ENCODE data around the gene COPS7B. TPM values are rescaled to one million over a fixed set of nuclear protein-coding genes. Genes with fewer than 3 reads are reported as not detected.

The COPS7B gene
- total and polyA plus RNA-seq, 9 of the 15 experiments (the other 6 are each of a cell fraction or from before 2014, with no cell fraction given) = 6.0 to 50.7 (median 21.8) TPM

DNA sequence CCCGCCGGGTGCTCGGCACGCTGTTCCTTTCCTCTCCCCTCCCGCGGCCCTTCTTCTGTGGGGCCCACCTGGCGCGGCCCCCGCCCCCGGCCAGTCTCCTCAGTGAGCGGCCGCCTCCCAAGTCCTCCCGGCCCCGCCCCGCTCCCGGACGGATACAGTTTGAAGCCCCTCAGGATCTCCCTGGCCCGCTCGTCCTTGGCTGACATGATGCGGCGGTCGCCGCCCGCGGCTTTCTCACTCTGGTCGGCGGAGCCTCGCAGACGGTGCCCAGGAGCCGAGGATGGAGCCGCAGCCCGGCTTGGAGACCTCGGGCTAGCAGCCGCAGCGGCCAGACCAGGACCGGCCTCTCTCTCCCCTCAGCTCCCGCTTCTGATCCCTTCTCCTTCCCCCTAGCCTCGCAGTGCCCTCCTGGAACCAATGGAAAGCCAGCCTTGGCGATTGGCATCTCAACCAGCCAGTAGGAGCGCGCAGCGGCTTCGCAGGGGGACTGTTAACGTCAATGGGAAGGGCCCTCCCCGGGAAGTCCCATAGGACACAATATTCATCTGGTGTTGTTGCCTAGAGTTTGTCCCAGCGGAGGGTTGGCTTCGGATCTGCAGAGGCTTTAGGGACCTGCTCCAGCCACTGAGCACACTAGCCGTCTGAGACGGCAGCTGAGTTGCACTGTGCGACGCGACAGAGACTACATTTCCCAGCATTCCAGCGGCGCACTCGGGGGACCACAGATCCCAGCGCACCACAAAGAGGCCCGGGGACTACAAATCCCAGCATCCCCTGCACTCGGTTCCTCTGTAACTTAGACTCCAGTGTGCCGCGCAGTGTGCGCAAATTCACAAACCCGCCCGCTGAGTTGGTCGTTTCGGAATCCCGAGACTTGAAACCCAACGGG lies 5.1 kb upstream of the COPS7B start, which contains the start of gene PDE6D (continued):
- TF ChIP-seq KLF6 (CRISPR knock-in tag; IDR thresholded peaks at IDR 0.05; ENCODE audit: borderline replicate concordance) = peak; percentile 48; the same call in 1 of the 2 replicates
- no peak for TF ChIP-seq HNRNPH1 (optimal IDR thresholded peaks at IDR 0.05; ENCODE audit: low read depth, low read length)
- TF ChIP-seq, protein P1, sequence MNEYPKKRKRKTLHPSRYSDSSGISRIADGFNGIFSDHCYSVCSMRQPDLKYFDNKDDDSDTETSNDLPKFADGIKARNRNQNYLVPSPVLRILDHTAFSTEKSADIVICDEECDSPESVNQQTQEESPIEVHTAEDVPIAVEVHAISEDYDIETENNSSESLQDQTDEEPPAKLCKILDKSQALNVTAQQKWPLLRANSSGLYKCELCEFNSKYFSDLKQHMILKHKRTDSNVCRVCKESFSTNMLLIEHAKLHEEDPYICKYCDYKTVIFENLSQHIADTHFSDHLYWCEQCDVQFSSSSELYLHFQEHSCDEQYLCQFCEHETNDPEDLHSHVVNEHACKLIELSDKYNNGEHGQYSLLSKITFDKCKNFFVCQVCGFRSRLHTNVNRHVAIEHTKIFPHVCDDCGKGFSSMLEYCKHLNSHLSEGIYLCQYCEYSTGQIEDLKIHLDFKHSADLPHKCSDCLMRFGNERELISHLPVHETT (CRISPR knock-in tag; conservative IDR thresholded peaks at IDR 0.05 in 1 of 2, IDR thresholded peaks at IDR 0.05 in 1 of 2) = peak in 1 of 2 experiments; percentile 85; a peak in 2 of 4 replicates
- TF ChIP-seq HMG20A (CRISPR knock-in tag; conservative IDR thresholded peaks at IDR 0.05) = no peak
- TF ChIP-seq, protein P2, sequence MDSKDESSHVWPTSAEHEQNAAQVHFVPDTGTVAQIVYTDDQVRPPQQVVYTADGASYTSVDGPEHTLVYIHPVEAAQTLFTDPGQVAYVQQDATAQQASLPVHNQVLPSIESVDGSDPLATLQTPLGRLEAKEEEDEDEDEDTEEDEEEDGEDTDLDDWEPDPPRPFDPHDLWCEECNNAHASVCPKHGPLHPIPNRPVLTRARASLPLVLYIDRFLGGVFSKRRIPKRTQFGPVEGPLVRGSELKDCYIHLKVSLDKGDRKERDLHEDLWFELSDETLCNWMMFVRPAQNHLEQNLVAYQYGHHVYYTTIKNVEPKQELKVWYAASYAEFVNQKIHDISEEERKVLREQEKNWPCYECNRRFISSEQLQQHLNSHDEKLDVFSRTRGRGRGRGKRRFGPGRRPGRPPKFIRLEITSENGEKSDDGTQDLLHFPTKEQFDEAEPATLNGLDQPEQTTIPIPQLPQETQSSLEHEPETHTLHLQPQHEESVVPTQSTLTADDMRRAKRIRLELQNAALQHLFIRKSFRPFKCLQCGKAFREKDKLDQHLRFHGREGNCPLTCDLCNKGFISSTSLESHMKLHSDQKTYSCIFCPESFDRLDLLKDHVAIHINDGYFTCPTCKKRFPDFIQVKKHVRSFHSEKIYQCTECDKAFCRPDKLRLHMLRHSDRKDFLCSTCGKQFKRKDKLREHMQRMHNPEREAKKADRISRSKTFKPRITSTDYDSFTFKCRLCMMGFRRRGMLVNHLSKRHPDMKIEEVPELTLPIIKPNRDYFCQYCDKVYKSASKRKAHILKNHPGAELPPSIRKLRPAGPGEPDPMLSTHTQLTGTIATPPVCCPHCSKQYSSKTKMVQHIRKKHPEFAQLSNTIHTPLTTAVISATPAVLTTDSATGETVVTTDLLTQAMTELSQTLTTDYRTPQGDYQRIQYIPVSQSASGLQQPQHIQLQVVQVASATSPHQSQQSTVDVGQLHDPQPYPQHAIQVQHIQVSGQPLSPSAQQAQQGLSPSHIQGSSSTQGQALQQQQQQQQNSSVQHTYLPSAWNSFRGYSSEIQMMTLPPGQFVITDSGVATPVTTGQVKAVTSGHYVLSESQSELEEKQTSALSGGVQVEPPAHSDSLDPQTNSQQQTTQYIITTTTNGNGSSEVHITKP (IDR thresholded peaks at IDR 0.05; ENCODE audit: partially characterized antibody) = peak; percentile 46
- peak; percentile 74 for TF ChIP-seq ZBTB8A (IDR thresholded peaks at IDR 0.05; ENCODE audit: partially characterized antibody)
- TF ChIP-seq HNRNPLL (IDR thresholded peaks at IDR 0.05; ENCODE audit: low read depth, low read length, poor library complexity, severe bottlenecking) = peak; percentile 97
- TF ChIP-seq ZBTB7A (IDR thresholded peaks at IDR 0.05; ENCODE audit: borderline replicate concordance, control insufficient read depth, low read depth, low read length) = 0 out of 2 replicates have a peak, but pooled peaks have one; percentile 5
- TF ChIP-seq RBBP5 (IDR thresholded peaks at IDR 0.05; ENCODE audit: borderline replicate concordance, insufficient read depth, low read length, poor library complexity, severe bottlenecking) = peak; percentile 74
